H1 (cell line): ENCODE data around the gene IFT43. TPM values are rescaled to one million over a fixed set of nuclear protein-coding genes. Genes with fewer than 3 reads are reported as not detected.

Experiments
- CTCF ChIA-PET: fragments of 300-600 bp; sonication (Branson Sonifier 250); formaldehyde crosslinking; loops from one replicate; lab custom pipeline; 2021; ENCODE audit not compliant: partially characterized antibody; lab: Charles Lee
- POLR2A ChIA-PET: fragments of 300-600 bp; sonication (Branson Sonifier 250); formaldehyde crosslinking; loops from one replicate; lab custom pipeline; 2021; ENCODE audit warnings: inconsistent platforms; ENCODE audit not compliant: partially characterized antibody; lab: Charles Lee
- DNase-seq, 2 experiments: peaks; one replicate each; pipeline versions ENCODE4 v3.0.0 to v3.0.0-alpha.2; 2010 to 2022; ENCODE audit warnings: low spot score in 2 of 2, low read depth in 1 of 2, mixed read lengths in 1 of 2
- FAIRE-seq: peaks from 2 replicates; lab custom pipeline; 2011; peaks lifted over from hg19 to GRCh38; lab: Jason Lieb, UNC
- H2AFZ ChIP-seq: 2 replicates; pipeline ENCODE4 v1.8.1; 2012; ENCODE audit warnings: low read length, inconsistent platforms
- H2AK5ac ChIP-seq: 2 replicates; pipeline ENCODE4 v1.6.1; 2013; ENCODE audit warnings: low read depth, low read length
- H2BK120ac ChIP-seq: replicated peaks from 2 replicates; pipeline ENCODE3; 2013; ENCODE audit warnings: low read depth, low read length, inconsistent platforms
- H2BK12ac ChIP-seq: 2 replicates; pipeline ENCODE4 v1.6.1; 2013; ENCODE audit warnings: low read depth, low read length
- H2BK15ac ChIP-seq: 2 replicates; pipeline ENCODE4 v1.6.1; 2013; ENCODE audit warnings: low read length
- H2BK20ac ChIP-seq: 2 replicates; pipeline ENCODE4 v1.6.1; 2013; ENCODE audit warnings: low read length
- H2BK5ac ChIP-seq: 2 replicates; pipeline ENCODE4 v1.6.1; 2013; ENCODE audit warnings: low read depth, low read length
- H3K14ac ChIP-seq: 2 replicates; pipeline ENCODE4 v1.6.1; 2013; ENCODE audit warnings: inconsistent platforms; ENCODE audit not compliant: insufficient read length
- H3K18ac ChIP-seq: 2 replicates; pipeline ENCODE4 v1.6.1; 2013; ENCODE audit warnings: low read length; ENCODE audit errors: extremely low read depth
- H3K23ac ChIP-seq: 2 replicates; pipeline ENCODE4 v1.6.1; 2013; ENCODE audit warnings: inconsistent platforms; ENCODE audit not compliant: insufficient read length
- H3K23me2 ChIP-seq: 2 replicates; pipeline ENCODE4 v1.6.1; 2013; ENCODE audit warnings: low read depth, low read length
- H3K27ac ChIP-seq: 2 replicates; pipeline ENCODE4 v1.6.1; 2011; ENCODE audit warnings: low read depth, low read length, inconsistent platforms
- H3K27me3 ChIP-seq, 4 experiments: replicated peaks in 1 of 4; 1 replicate in 1 of 4; 2 replicates in 3 of 4; pipeline versions ENCODE4 v1.6.1 to v1.8.1; 2011 to 2013; ENCODE audit warnings: low read length in 3 of 4, mild to moderate bottlenecking in 3 of 4, inconsistent platforms in 2 of 4, mixed read lengths in 2 of 4, moderate library complexity in 1 of 4; ENCODE audit not compliant: control insufficient read depth in 3 of 4, insufficient read depth in 3 of 4; ENCODE audit errors: extremely low read depth in 1 of 4
- H3K36me3 ChIP-seq, 4 experiments: 2 replicates each; pipeline versions ENCODE4 v1.6.1 to v1.8.1; 2011 to 2013; ENCODE audit warnings: mild to moderate bottlenecking in 4 of 4, low read length in 3 of 4, moderate library complexity in 2 of 4, control low read depth in 1 of 4, inconsistent platforms in 1 of 4; ENCODE audit not compliant: insufficient read depth in 4 of 4, control insufficient read depth in 2 of 4
- H3K4ac ChIP-seq: replicated peaks from 2 replicates; pipeline ENCODE3; 2013; ENCODE audit warnings: low read length, low read depth, mixed read lengths, inconsistent platforms; ENCODE audit not compliant: insufficient read length
- H3K4me1 ChIP-seq, 4 experiments: replicated peaks in 1 of 4; 1 replicate in 1 of 4; 2 replicates in 3 of 4; pipeline versions ENCODE4 v1.6.1 to v1.8.1; 2011 to 2013; ENCODE audit warnings: low read length in 3 of 4, inconsistent platforms in 2 of 4, mixed read lengths in 1 of 4; ENCODE audit not compliant: insufficient read depth in 4 of 4, control insufficient read depth in 3 of 4
- H3K4me2 ChIP-seq, 2 experiments: 2 replicates each; pipeline versions ENCODE4 v1.6.1 to v1.8.1; 2011 to 2013; ENCODE audit warnings: low read depth in 2 of 2, low read length in 2 of 2, control low read depth in 1 of 2, inconsistent platforms in 1 of 2, mild to moderate bottlenecking in 1 of 2; ENCODE audit not compliant: insufficient read depth in 1 of 2
- H3K4me3 ChIP-seq, 4 experiments: fragments of 200-600, 300-600 bp in 1 of 4; sonication (generic), shearing (Covaris generic), sonication (Bioruptor Twin) in 1 of 4; 2 replicates each; pipeline versions ENCODE4 v1.5.1 to v1.8.1; 2011 to 2016; ENCODE audit warnings: low read length in 4 of 4, low read depth in 3 of 4, control low read depth in 2 of 4, inconsistent platforms in 2 of 4, mild to moderate bottlenecking in 2 of 4, mixed read lengths in 1 of 4, moderate library complexity in 1 of 4; ENCODE audit not compliant: insufficient read depth in 2 of 4; ENCODE audit errors: extremely low read depth in 1 of 4
- H3K56ac ChIP-seq: replicated peaks from 2 replicates; pipeline ENCODE3; 2013; ENCODE audit warnings: low read depth, mild to moderate bottlenecking, mixed read lengths, low read length, inconsistent platforms; ENCODE audit not compliant: insufficient read length
- H3K79me1 ChIP-seq: 2 replicates; pipeline ENCODE4 v1.6.1; 2013; ENCODE audit warnings: low read depth, low read length, control low read depth
- H3K79me2 ChIP-seq, 2 experiments: 2 replicates each; pipeline versions ENCODE4 v1.6.1 to v1.8.1; 2012 to 2013; ENCODE audit warnings: low read length in 2 of 2, mild to moderate bottlenecking in 2 of 2, inconsistent platforms in 1 of 2; ENCODE audit not compliant: insufficient read depth in 2 of 2, control insufficient read depth in 1 of 2
- H3K9ac ChIP-seq, 4 experiments: replicated peaks in 1 of 4; 1 replicate in 1 of 4; 2 replicates in 3 of 4; pipeline versions ENCODE4 v1.6.1 to v1.8.1; 2011 to 2013; ENCODE audit warnings: low read depth in 3 of 4, low read length in 3 of 4, control low read depth in 2 of 4, mild to moderate bottlenecking in 2 of 4, moderate library complexity in 2 of 4, inconsistent platforms in 1 of 4; ENCODE audit errors: extremely low read depth in 1 of 4
- H3K9me3 ChIP-seq, 2 experiments: 2 replicates each; pipeline versions ENCODE4 v1.6.1 to v1.8.1; 2012 to 2013; ENCODE audit warnings: mild to moderate bottlenecking in 2 of 2, moderate library complexity in 2 of 2, control low read depth in 1 of 2, inconsistent platforms in 1 of 2, low read depth in 1 of 2, low read length in 1 of 2, mixed read lengths in 1 of 2; ENCODE audit not compliant: insufficient read depth in 2 of 2
- H4K20me1 ChIP-seq, 2 experiments: replicated peaks in 1 of 2; 2 replicates each; pipeline versions ENCODE3 to v1.8.1; 2011 to 2013; ENCODE audit warnings: inconsistent platforms in 2 of 2, low read length in 2 of 2, mild to moderate bottlenecking in 1 of 2; ENCODE audit not compliant: insufficient read depth in 2 of 2, control insufficient read depth in 1 of 2
- H4K5ac ChIP-seq: 2 replicates; pipeline ENCODE4 v1.6.1; 2013; ENCODE audit warnings: low read length, low read depth, mixed read lengths, inconsistent platforms; ENCODE audit not compliant: insufficient read length
- H4K8ac ChIP-seq: 2 replicates; pipeline ENCODE4 v1.8.0; 2013; ENCODE audit warnings: mild to moderate bottlenecking, moderate library complexity, low read length, inconsistent platforms; ENCODE audit not compliant: insufficient read depth; ENCODE audit errors: extremely low read depth
- H4K91ac ChIP-seq: replicated peaks from 2 replicates; pipeline ENCODE3; 2013; ENCODE audit warnings: low read length, mixed read lengths, inconsistent platforms; ENCODE audit not compliant: insufficient read length
- CTCF ChIP-seq, 3 experiments: IDR thresholded peaks; 1 replicate in 2 of 3; 2 replicates in 1 of 3; pipeline versions ENCODE4 v1.5.1 to v1.6.1; 2011; ENCODE audit warnings: low read length in 3 of 3, mild to moderate bottlenecking in 3 of 3, inconsistent platforms in 2 of 3, low read depth in 1 of 3, moderate library complexity in 1 of 3; ENCODE audit not compliant: insufficient read depth in 1 of 3; ENCODE audit errors: control extremely low read depth in 1 of 3
- PHF8 ChIP-seq: fragments of 200-600 bp; sonication (generic); conservative IDR thresholded peaks from 2 replicates; pipeline ENCODE4 v1.7.1; 2012; ENCODE audit warnings: low read depth, mild to moderate bottlenecking, inconsistent platforms, low read length, moderate library complexity
- SAP30 ChIP-seq: fragments of 300-600 bp; sonication (generic); IDR thresholded peaks from 2 replicates; pipeline ENCODE4 v1.7.1; 2012; ENCODE audit warnings: low read length, moderate library complexity, mild to moderate bottlenecking, inconsistent platforms; ENCODE audit not compliant: insufficient read depth, insufficient replicate concordance
- TBP ChIP-seq: IDR thresholded peaks from 2 replicates; pipeline ENCODE4 v1.6.1; 2011; ENCODE audit warnings: low read depth, low read length, improper control_type of control experiment
- WGBS, 2 experiments: shearing (Covaris generic) in 1 of 2; methylation state at CpG; one replicate each; pipeline versions ENCODE4 v1.1.6 to v1.1.7; 2013 to 2015; ENCODE audit warnings: low lambda C conversion rate in 2 of 2, mixed read lengths in 2 of 2, inconsistent platforms in 1 of 2, low coverage in 1 of 2, missing lambda C conversion rate in 1 of 2; ENCODE audit not compliant: insufficient replicate concordance in 2 of 2, insufficient coverage in 1 of 2, insufficient read length in 1 of 2; ENCODE audit errors: extremely low coverage in 1 of 2, missing lambda C conversion rate in 1 of 2; 5-methylcytosine and 5-hydroxymethylcytosine counted together
- polyA plus RNA-seq, 7 experiments: library from polyadenylated mRNA; depleted of rRNA in 3 of 7; stranded (reverse) in 5 of 7; unstranded in 2 of 7; fragments of >200 nt in 5 of 7; fragments of 200-250 nt in 2 of 7; gene quantifications; 1 replicate in 5 of 7; 2 replicates in 1 of 7; 4 replicates in 1 of 7; pipeline versions ENCODE4 v1.2.1 to v1.2.3, GENCODE V29; 2011 to 2013; ENCODE audit warnings: missing spikeins in 2 of 7, mixed read lengths in 2 of 7
- total RNA-seq: library from RNA; stranded (reverse); fragmentation: NEBNext Ultra II Directional; extraction: Animal tissue kit (Norgen Biotek cat#: 25700); gene quantifications from 2 replicates; pipeline ENCODE4 v1.2.1, GENCODE V29; 2021
- TF ChIP-seq, protein P1 (sequence below): IDR thresholded peaks from 2 replicates; pipeline ENCODE4 v1.6.1; 2012; ENCODE audit warnings: inconsistent platforms

The IFT43 gene
- total and polyA plus RNA-seq, 2 of the 8 experiments (the other 6 are each of a cell fraction or from before 2014, with no cell fraction given) = 17.0 to 20.8 TPM

GRCh38 chr14:75983019-75983358, 2.6 kb upstream of the IFT43 start:
- CTCF ChIA-PET = interaction anchor here (0.5 to 20.1 kb wide), 35 partner anchors 9 to 964 kb away, joined by 3 to 261 read pairs (median 3); no protein-coding TSS in a partner anchor
- WGBS, 2 experiments = 27% methylated on average over 7 of the region's 7 CpGs; no CpG with 5 or more reads in 1 of the 2 experiments
- Histone ChIP-seq H4K91ac (peak overlapping the region; percentile 57), H3K27ac (no peak overlapping the region), H3K56ac (no peak overlapping the region), H3K23ac (no peak overlapping the region), H3K4me3 (peak overlapping the region; percentile 32 to 89 (median 66)), H2BK120ac (no peak overlapping the region), H3K9ac (0 out of 7 replicates have a peak overlapping the region, but pooled peaks of 1 of the 4 experiments have one; percentile 35), H2BK5ac (no peak overlapping the region), H2BK15ac (no peak overlapping the region), H3K4me2 (peak overlapping the region; percentile 26 to 86), H3K23me2 (peaks cover 9% of the 10 kb centered on the region), H2AK5ac (no peak overlapping the region), H3K79me2 (no peaks in the 10 kb centered on the region), H3K18ac (peak overlapping the region; percentile 60; the same call in 1 of the 2 replicates), H3K79me1 (no peaks in the 10 kb centered on the region), H3K4me1 (peaks cover 0 to 11% (median 2%) of the 10 kb centered on the region in 4 experiments; a peak in 6 of 7 replicates), H3K27me3 (peaks cover 0 to 26% (median 17%) of the 10 kb centered on the region in 4 experiments; a peak in 5 of 7 replicates), H4K5ac (no peak overlapping the region), H3K9me3 (no peaks in the 10 kb centered on the region), H2BK12ac (no peak overlapping the region), H3K36me3 (no peaks in the 10 kb centered on the region), H2AFZ (peak overlapping the region; percentile 81), H4K20me1 (no peaks in the 10 kb centered on the region), H3K4ac (no peak overlapping the region), H2BK20ac (no peak overlapping the region), H3K14ac (no peak overlapping the region), H4K8ac (no peak overlapping the region; the same call in 1 of the 2 replicates)
- TF ChIP-seq TBP = no peak
- 0 out of 2 replicates have a peak, but pooled peaks have one; percentile 2 for TF ChIP-seq PHF8
- peak; percentile 39 for TF ChIP-seq SAP30
- TF ChIP-seq, protein P1, sequence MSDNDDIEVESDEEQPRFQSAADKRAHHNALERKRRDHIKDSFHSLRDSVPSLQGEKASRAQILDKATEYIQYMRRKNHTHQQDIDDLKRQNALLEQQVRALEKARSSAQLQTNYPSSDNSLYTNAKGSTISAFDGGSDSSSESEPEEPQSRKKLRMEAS = peak; percentile 80; the same call in 1 of the 2 replicates
- peak in 1 of 3 experiments; percentile 2; a peak in 1 of 4 replicates for TF ChIP-seq CTCF (IDR thresholded peaks at IDR 0.05; ENCODE audit: control extremely low read depth in 1 of 3, insufficient read depth in 1 of 3, low read depth in 1 of 3, low read length in 3 of 3)
- DNase-seq (no peak), FAIRE-seq (no peak)
- POLR2A ChIA-PET = interaction anchor here (1.0 kb wide), 2 partner anchors 8 to 14 kb away, joined by 3 read pairs; no protein-coding TSS in a partner anchor
